NCI-H82 treated with DMSO at 0.1 percent for 48 hours (cell line): ENCODE results near the gene TMEM33.

Experiments used
- DNase-seq: peaks from one replicate; lab custom pipeline; 2025; ENCODE audit not compliant: unreplicated experiment; lab: John Stamatoyannopoulos, UW

The TMEM33 gene

DNA sequence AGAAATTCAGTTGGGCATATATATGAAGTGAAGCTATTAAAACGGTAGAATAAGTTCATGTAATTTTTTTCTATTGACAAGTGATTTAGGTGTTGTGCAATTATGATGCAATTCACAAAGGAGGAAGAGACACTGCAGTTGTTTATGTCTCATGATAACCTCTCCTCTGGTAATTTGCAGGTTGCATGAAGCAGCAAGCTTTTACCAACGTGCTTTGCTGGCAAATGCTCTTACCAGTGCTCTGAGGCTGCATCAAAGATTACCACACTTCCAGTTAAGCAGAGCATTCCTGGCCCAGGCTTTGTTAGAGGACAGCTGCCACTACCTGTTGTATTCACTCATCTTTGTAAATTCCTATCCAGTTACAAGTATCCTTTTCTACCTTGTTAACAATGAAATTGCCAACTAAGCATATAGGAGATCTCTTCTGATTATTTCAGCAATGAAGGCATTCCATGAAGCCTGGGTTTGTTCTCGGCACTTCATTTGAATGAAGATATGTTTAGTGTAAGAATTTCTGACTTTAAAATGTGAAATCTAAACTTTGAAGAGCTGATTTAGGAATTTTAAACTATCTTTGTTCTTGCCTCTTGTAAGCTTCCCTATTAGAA lies 3.9 kb downstream of the TMEM33 start:
- no peak for DNase-seq

DNA sequence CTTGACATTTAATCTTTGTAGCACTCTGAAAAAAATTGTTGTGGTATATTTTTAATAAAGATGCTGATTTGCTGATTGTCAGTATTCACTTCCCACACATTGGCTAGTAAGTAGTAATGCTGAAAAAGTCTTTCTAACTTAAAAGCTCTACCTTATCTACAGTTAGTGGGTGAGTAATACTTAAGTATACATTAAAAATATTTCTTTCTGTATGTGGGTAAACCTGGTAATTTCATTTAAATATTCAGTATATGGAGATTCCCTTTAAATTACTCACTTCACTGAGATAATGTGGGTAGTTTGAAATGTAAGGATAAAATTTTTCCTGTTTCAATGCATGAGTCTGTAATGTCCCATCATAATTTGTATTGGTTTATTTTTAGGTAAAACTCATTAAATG lies 5.6 kb downstream of the TMEM33 start:
- DNase-seq: no peak

DNA sequence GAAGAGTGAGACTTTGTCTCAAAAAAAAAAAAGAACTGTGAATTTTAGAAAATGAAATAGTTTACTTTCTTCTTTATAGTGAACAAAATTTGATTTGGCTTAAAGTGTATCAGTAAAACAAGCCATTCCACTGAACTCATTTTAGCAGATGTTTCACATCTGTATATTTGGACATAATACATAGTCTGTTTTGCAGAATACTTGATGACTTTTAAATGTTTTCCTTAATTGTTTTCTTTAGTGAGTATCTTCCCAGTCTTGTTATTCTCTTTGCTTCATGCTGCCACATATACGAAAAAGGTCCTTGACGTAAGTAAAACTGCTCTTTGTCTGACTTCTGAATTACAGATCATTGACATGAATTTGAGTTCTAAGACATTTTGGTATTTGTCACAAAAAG lies 8.3 kb downstream of the TMEM33 start:
- no peak for DNase-seq

DNA sequence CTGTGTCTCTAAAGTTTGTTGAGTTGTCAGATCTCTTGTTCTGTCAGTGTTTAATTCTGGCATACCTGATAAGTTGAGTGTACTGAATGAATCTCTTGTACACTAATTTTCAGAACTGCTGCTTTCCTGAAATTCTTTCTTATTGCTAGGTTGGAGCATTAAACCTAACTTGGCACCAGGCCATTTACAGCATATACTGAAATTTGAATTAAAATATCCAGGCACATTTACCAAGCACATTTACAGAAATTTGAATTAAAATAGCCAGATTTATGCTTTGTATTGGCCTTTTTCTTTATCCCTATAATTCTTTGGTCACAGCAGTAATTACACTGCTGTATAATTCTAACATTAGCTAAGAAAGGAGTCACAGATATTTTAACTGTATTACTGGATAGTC lies 8.9 kb downstream of the TMEM33 start:
- no peak for DNase-seq

DNA sequence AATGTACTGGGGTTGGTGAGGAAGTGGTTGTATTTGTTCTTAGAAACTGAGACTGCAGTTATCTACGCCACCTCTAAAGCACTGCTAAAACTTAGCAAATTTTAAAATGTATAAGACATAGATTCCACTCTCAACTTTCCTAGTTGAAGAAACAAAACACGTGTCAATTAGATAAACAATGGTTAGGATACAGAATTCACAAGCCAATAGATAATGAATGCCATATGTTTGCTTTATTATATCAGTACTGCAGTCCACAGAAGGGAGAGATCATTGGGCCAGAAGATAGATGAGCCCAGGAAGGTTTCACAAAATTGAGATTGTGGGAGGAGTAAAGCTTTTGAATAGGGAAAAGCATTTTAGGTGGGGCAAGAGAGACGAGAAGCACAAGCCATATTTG lies 14.3 kb downstream of the TMEM33 start:
- no peak for DNase-seq

DNA sequence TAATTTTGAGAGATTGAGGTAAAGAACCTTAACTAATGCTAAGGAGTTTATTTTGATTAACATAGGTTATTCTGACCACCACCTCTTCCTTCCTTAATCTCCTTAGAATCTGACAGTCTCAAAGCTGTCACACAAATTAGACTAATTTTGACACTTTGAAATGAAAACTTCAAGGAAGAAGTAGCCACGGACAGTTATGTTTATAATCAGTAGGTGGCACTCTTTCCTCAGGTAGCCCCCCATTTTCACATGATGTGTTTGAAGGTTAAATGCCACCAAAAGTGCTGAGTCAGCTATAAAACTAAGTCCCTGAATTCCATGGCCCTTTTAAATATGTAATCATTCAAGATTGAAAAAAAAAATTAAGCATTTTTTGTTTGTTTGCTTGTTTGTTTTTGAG lies 22.4 kb downstream of the TMEM33 start:
- DNase-seq: peak; percentile 9

DNA sequence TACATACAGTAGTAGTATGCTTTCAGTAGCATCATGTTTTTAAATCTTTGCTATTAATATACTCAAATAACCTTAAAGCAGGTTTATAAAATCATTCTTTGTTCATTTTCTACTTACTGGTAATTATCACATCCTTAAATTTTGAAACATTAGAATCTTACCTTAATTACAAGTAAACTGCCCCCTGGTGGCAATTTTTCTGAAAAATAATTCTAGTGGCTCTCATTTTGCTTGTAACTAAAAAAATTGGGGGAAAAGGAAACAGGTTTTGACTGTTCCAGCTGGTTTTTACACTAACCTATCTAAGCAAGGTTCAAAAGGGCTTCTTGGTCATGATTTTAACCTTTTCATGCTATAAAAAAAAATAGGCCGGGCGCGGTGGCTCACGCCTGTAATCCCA lies 27.9 kb downstream of the TMEM33 start:
- no peak for DNase-seq

DNA sequence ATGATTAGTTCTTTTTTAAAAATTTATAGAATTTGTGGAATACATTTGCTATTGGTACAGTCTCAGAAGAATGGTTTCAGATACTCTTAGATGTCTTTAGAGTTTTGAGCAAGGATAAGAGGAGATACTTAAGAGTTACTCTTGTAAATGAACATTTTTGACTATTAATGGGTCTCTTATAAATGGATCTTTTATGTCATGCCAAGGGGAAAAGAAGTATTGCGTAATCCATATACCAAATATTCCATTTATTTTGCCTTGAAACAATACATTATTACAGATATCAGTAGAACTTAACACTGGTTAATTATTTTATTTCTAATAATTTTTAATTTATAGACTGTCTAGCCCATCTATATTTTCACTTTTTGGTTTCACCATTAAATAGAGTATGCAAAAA lies 29.2 kb downstream of the TMEM33 start:
- DNase-seq: no peak

DNA sequence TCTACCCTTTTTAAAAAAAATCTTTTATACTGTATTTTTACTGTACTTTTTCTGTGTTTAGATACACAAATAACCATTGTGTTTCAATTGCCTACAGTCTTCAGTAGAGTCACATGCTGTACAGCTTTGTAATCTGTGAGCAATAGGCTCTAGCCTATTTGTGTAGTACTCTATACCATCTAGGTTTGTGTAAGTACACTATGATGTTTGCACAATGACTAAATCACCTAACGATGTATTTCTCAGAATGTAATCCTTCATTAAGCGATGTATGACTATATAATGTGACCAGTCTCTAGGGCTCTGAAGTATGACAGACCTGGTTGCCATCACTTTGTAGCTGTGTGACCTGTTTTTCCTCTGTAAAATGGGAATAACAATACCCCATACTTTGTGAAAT lies 32.2 kb downstream of the TMEM33 start:
- no peak for DNase-seq

DNA sequence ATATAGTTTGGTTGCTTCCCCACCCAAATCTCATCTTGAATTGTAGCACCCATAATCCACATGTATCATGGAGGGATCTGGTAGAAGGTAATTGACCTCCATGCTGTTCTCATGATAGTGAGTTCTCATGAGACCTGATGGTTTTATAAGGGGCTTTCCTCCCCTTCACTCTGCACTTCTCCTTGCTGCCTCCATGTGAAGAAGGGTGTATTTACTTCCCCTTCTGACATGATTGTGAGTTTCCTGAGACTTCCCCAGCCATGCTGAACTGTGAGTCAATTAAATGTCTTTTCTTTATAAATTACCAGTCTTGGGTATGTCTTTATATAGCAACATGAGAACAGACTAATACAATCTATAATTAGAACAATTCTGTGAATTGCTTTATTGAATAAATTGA lies 34.4 kb downstream of the TMEM33 start:
- no peak for DNase-seq

DNA sequence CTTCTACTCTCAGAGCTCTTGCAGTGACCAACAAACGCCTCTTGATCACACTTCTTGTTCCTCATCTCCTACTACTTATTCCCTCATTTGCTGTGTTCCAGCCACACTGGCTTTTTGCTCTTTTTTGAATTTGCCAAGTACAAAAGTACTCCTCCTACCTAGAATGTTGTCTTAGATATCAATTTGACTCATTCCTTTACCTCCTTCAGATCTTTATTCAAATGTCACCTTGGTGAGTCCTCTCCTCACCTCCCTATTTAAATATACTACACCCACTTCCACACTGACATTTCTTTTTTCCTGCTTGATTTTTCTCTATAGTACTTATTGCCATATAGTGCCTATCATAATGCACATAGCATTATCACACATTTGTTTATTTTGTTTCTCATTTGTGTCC lies 40.1 kb downstream of the TMEM33 start:
- DNase-seq: no peak

DNA sequence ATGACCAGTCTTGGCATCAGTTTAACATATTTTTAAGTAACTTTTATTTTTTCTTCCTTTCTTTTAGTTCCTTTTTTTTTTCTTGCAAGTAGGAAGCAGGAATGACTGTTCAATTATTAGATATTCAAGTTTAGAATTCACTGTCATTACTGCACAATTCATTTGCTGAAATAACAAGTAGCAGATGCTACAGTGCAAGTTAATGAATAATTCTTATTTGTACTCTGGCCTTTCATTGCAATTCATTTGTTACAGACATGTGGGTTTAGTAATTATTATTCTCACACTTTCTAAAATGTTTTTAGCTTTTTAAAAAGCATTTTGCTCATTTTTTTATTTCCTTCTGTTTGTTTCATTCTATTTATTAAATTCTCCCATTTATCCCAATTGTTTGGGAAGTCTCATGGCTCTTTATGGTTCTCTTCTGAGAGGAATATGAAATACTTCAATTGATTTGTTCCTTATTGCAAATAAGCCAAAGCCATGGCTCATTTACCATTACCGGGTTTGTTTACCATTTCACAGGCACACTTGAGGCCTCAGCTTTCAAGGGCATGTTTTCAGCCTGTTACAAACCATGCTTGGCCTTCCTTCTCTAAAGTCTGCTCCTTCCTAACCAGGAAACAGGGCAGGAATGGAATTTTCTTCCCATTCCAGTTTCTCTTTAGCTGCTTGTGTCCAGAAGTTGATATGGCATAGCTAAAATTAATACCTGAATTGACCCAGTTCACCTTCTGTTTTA lies 41.7 kb downstream of the TMEM33 start:
- no peak for DNase-seq

DNA sequence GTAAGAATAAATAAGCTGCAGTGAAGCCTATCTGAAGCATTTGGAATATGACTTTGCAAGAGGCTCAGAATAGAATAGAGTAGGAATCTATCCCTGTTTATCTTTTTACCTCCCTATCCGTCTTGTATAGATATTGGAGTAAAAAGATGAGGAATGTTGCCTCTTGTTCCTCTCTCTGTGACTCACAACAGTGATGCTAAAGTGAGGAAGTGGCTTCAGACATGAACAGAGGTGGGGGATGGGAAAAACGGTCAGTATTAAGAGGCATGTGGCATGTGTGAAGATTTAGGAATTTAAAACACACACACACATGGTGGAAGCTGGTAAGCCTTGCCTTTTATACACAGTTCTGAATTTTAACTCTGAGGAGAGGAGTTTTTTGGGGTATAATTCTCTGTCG lies 42.5 kb downstream of the TMEM33 start:
- DNase-seq: no peak

DNA sequence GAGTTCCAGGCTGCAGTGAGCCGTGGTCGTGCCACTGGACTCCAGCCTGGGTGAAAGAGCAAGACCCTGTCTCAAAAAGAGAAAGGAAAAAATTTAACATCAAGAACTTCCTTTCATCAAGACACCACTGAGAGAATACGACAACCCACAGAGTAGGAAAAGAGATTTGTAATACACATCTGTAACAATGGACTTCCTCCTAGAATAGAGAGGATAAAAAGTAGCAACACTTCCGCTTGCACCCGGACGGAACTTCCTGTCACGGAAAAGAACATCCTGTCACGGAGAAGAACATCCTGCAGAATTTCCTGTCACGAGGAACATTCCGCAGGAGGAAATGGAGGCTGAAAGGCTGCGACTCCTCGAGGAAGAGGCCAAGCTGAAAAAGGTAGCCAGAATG lies 46.2 kb downstream of the TMEM33 start, which contains the start of gene DCAF4L1:
Gene DCAF4L1, plus strand, starts transcription at position 301 of the 400 bp plus-strand sequence. Its CDS starts 37 bp downstream, at position 338.
- no peak for DNase-seq

DNA sequence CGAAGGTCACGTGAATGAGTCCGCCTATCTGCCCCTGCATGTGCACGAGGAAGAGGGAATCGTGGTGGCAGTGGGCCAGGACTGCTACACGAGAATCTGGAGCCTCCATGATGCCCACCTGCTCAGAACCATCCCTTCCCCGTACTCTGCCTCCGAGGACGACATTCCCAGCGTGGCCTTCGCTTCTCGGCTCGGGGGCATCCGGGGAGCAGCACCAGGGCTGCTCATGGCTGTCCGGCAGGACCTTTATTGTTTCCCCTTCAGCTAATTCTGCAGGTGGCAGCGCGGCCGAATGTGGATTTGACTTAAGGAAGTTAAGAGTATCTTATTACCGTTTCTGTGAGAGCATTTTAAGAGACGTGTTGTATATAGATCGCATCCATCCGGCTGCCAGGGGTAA lies 47.5 kb downstream of the TMEM33 start:
- no peak for DNase-seq

DNA sequence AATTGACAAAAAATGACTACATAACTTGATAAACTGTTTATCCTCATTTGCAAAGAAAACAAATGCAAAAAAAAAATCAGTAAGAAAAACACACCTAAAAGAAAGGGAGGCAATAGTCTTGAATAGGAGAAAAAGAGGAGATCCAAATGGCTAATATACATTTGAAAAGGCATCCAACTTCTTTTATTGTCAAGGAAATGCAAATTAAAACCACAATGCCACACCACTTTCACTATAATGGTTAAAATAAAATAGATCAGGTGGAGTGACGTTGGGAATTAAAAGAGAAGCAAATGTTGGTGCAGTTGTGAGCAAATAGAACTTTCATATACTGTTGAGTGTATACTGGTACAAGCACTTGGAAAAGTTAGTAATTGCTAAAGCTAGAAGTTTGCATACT lies 49.9 kb downstream of the TMEM33 start:
- DNase-seq: no peak

DNA sequence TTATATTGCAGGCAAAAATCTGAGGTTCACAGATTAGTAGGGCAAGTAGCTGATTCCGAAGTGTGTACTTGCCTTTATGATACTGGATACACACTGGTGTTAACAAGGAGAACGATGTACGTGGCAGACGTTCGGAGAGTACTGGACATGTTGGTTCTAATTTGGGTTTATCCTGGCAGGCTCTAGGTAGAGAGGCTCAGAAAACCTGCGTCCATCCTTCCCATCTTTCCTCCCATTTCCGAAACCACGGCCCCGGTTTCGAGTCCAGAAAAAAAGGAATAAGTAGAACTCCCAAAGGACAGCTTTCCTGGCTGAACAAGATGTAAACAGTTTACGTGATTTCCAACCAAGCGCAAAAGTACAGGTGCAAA lies 54.8 kb downstream of the TMEM33 start:
- no peak for DNase-seq

DNA sequence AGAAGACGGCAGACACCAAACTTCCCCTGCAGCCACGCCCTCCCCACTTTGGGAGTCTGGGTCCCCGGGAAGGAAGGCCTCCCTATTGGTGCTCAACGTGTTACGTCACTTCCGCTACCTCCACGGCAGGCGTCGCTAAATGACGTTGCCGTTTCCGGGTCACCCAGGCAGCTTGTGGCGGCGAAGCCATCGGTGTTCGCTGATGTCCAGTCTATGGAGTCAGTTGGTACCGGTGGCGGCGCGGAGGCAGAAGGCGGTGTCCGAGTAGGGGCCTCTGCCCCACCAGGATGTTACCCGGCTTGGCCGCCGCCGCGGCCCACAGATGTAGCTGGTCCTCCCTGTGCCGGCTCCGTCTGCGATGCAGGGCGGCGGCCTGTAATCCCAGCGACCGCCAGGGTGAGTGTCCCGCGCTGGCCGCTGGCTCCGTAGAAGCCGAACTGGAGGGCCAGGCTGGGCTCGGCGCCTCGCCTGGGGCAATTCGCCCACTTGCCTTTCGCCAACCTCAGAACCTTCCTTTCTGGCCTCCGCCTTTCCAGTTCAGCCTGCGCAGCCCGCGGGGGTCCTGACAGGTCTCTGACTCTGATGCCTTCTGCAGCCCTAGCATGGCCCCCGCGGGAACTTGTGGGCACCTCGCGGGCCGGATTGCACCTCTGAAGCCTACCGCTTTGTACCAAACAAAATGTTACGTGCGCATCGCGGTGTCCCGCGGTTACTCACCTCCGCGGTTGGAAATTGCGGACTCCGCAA lies 55.3 kb downstream of the TMEM33 start, which contains the start of gene SLC30A9:
Gene SLC30A9, plus strand, starts transcription at position 166 of the 747 bp plus-strand sequence. Its CDS starts 122 bp downstream, at position 288.
- peak; percentile 79 for DNase-seq

DNA sequence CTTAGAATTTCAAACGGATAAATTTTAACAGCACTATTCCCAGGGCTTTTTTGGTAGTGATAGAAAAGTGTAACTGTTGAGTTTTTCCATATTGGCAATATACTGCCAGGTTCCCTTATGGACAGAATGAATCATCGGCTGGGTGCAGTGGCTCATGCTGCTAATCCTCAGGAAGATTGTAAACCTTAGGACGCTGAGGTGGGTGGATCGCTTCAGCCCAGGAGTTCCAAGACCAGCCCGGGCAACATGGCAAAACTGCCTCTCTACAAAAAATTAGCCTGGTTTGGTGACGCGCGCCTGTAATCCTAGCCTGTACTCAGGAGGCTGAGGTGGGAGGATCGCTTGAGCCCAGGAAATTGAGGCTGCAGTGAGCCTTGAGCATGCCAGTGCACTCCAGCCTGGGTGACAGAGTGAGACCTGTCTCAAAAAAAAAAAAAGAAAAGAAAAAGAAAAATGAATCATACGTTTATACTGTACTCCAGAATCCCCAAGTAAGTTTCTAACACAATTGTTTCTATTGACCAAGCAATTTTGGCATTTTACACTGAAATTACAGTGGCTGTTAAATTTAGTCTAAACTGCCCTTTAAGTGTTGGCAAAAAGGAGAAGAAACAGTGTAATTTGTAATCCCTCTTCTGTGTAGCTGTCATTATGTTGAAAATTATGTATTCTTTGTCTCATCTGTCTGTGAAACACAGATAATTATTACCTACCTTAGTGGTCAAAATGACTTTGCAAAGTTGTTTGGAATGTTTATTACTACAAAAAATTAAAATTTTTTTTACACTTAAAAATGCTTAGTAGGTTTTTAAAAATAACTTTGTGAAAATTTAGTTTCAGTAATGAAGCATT lies 56.9 kb downstream of the TMEM33 start:
- no peak for DNase-seq

DNA sequence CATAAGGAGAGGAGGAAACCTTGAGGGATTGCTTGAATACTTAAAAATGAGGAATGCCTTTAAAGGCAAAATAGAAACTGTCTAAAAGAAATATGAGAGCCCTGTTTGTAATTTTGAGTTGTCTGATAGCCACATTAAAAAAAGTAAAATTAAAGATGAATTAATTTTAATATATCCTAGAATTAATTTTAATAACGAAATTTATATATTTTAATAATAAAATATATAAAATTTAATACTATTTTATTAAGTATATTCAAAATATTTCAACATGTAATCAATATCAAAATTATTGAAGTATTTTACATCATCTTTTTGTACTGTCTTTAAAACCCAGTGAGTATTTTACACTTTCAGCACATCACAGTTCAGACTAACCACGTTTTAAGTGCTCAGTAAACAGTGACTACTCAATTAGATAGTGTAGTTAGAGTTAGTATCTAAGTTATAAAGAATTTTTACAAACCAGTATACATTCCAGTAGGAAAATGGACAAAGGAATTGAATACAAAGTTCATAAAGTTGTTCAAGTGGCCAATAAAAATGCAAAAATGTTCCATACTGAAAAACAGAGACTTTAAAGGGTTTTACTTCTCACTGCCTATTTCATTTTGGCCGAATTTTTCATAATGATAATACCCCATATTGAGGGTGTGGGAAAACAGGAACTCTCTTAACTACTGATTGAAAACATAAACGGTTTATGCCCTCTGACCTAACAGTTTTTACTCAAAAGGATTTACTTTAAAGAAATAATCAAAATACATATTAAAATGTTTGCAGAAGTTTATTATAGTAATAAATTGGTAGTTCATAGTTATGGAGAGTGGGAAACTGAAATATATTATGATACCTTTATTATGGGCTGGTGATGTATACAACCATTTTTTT lies 58.0 kb downstream of the TMEM33 start:
- no peak for DNase-seq
